Tibial nerve (tissue), 4 donors: ENCODE results near the gene CDR2L.

Source experiments
- EP300 ChIP-seq, 2 donors: sonication (generic); formaldehyde crosslinking; IDR thresholded peaks; one replicate each; pipeline ENCODE4 v1.6.1; 2017; ENCODE audit warnings: antibody characterized with exemption in 2 of 2, mild to moderate bottlenecking in 1 of 2
- TF ChIP-seq, protein P1 (sequence below), 5 experiments: fragments of 200-600 bp in 3 of 5; fragments of 450-650 bp in 2 of 5; sonication (generic) in 3 of 5; IDR thresholded peaks; one replicate each; pipeline ENCODE4 v1.5.1; 2016 to 2019; ENCODE audit warnings: antibody characterized with exemption in 5 of 5, mild to moderate bottlenecking in 3 of 5, moderate library complexity in 2 of 5

GRCh38 chr17:75020331-75021110, 33.1 kb downstream of the CDR2L start:
- TF ChIP-seq, protein P1, sequence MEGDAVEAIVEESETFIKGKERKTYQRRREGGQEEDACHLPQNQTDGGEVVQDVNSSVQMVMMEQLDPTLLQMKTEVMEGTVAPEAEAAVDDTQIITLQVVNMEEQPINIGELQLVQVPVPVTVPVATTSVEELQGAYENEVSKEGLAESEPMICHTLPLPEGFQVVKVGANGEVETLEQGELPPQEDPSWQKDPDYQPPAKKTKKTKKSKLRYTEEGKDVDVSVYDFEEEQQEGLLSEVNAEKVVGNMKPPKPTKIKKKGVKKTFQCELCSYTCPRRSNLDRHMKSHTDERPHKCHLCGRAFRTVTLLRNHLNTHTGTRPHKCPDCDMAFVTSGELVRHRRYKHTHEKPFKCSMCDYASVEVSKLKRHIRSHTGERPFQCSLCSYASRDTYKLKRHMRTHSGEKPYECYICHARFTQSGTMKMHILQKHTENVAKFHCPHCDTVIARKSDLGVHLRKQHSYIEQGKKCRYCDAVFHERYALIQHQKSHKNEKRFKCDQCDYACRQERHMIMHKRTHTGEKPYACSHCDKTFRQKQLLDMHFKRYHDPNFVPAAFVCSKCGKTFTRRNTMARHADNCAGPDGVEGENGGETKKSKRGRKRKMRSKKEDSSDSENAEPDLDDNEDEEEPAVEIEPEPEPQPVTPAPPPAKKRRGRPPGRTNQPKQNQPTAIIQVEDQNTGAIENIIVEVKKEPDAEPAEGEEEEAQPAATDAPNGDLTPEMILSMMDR (IDR thresholded peaks at IDR 0.05), result no peak
- TF ChIP-seq EP300 (IDR thresholded peaks at IDR 0.05), result no peak
